GM18861 (cell line): Measurements from ENCODE around the gene DNA2.
A peak's percentile ranks its signal among the peaks of the same experiment; 100 is the strongest.

Source experiments
- ATAC-seq: cut with Tn5 transposase; IDR thresholded peaks from one replicate; pipeline ENCODE4 v1.9.1; 2021; ENCODE audit not compliant: unreplicated experiment

DNA2 gene

GRCh38 chr10:68446179-68446578, 25.6 kb downstream of the DNA2 start:
- no peak for ATAC-seq

- no peak for ATAC-seq
These were observed 28.8 kb downstream of the DNA2 start for GRCh38 chr10:68442971-68443370.

- no peak for ATAC-seq
These were observed 30.9 kb downstream of the DNA2 start for GRCh38 chr10:68440898-68441297.

GRCh38 chr10:68435803-68436202, 36.0 kb downstream of the DNA2 start:
- ATAC-seq: no peak

GRCh38 chr10:68434657-68435056, 37.1 kb downstream of the DNA2 start:
- no peak for ATAC-seq

- no peak for ATAC-seq
These were observed 43.2 kb downstream of the DNA2 start for GRCh38 chr10:68428396-68429104.

GRCh38 chr10:68424454-68425014, 47.2 kb downstream of the DNA2 start:
- no peak for ATAC-seq

GRCh38 chr10:68423522-68423921, 48.3 kb downstream of the DNA2 start:
- ATAC-seq: no peak

GRCh38 chr10:68419376-68419775, 52.4 kb downstream of the DNA2 start:
- ATAC-seq: no peak

- no peak for ATAC-seq
These were observed 62.8 kb downstream of the DNA2 start for GRCh38 chr10:68408898-68409518.

- peak; percentile 93 for ATAC-seq
These were observed 64.8 kb downstream of the DNA2 start, which contains the start of gene RUFY2 for GRCh38 chr10:68406815-68407548. Gene RUFY2, minus strand, starts transcription at chr10:68407277. Its CDS starts 88 bp downstream, at chr10:68407189.

- no peak for ATAC-seq
These were observed 65.5 kb downstream of the DNA2 start for GRCh38 chr10:68406111-68406814.

- ATAC-seq: no peak
These were observed 68.1 kb downstream of the DNA2 start for GRCh38 chr10:68403701-68404100.

- ATAC-seq: no peak
These were observed 69.5 kb downstream of the DNA2 start for GRCh38 chr10:68402276-68402675.

- no peak for ATAC-seq
These were observed 74.8 kb downstream of the DNA2 start for GRCh38 chr10:68397005-68397404.

GRCh38 chr10:68385740-68386139, 86.0 kb downstream of the DNA2 start:
- no peak for ATAC-seq

- ATAC-seq: no peak
These were observed 100.2 kb downstream of the DNA2 start for GRCh38 chr10:68371604-68372003.

GRCh38 chr10:68367121-68367520, 104.7 kb downstream of the DNA2 start:
- no peak for ATAC-seq

- no peak for ATAC-seq
These were observed 105.2 kb downstream of the DNA2 start for GRCh38 chr10:68366600-68366999.

- ATAC-seq: no peak
These were observed 106.2 kb downstream of the DNA2 start for GRCh38 chr10:68365611-68366010.
